Type B pancreatic cell (in vitro differentiated cells): ENCODE measurements around the gene CIB4. TPM values are rescaled to one million over a fixed set of nuclear protein-coding genes. Genes with fewer than 3 reads are reported as not detected.

Source experiments
- DNase-seq: peaks from one replicate; pipeline ENCODE4 v3.0.0; 2021; ENCODE audit warnings: mixed read lengths; ENCODE audit not compliant: unreplicated experiment; ENCODE audit errors: extremely low spot score
- H3K27ac Mint-ChIP-seq: 2 replicates; pipeline ENCODE4 v1.8.0; 2021; ENCODE audit warnings: mild to moderate bottlenecking, mixed read lengths
- H3K27me3 Mint-ChIP-seq: 2 replicates; pipeline ENCODE4 v1.8.0; 2021; ENCODE audit warnings: mixed read lengths
- H3K36me3 Mint-ChIP-seq: 2 replicates; pipeline ENCODE4 v1.8.0; 2021; ENCODE audit warnings: mixed read lengths
- H3K4me1 Mint-ChIP-seq: one replicate; pipeline ENCODE4 v1.8.0; 2021; ENCODE audit warnings: mixed read lengths; ENCODE audit not compliant: unreplicated experiment
- H3K4me3 Mint-ChIP-seq: 2 replicates; pipeline ENCODE4 v1.8.0; 2021; ENCODE audit warnings: mild to moderate bottlenecking, mixed read lengths
- H3K9me3 Mint-ChIP-seq: 2 replicates; pipeline ENCODE4 v1.8.0; 2021; ENCODE audit warnings: mixed read lengths
- total RNA-seq: library from RNA; stranded (reverse); gene quantifications from 2 replicates; pipeline ENCODE4 v1.2.1, GENCODE V29; 2021; ENCODE audit warnings: low replicate concordance
- TF ChIP-seq, protein P1 (sequence below): fragments of 200-600 bp; sonication (generic); conservative IDR thresholded peaks from 2 replicates; pipeline ENCODE4 v1.5.0; 2021; ENCODE audit warnings: antibody characterized with exemption, mild to moderate bottlenecking

The CIB4 gene
- total RNA-seq, 1 donor from 2014 or later = not detected

DNA sequence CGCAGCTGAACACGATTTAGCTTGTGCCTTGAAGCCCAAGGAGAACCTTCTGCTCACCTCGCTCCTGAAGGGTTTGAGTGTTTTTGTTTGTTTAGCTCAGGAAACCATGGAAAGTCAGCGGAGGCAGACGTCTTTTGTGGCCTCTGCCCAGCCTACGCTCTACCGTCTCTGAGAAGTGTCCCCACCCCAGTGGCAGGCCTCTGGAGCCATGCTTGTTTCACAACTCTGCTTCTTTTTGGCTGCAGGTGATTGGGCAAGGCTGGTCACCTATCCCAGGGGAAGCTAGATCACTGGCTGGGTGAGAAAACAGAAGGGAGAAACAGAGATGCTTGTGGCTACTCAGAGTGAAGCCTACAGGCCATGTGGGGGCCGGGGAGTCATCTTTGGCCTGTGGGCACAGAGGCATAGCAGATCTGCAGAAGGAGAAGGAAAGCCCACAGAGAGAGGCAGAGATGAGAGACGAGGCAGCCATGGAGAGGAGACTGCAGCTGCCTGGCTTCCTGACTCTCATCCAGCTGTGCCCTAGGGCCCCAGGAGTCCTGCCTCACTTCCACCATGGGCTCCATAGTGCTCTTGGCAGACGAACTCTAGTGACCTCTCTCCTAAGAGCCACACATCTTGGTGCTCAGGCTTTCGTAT, 50.1 kb downstream of the CIB4 start:
- no peaks in the 10 kb centered on the region for H3K36me3 Mint-ChIP-seq

DNA sequence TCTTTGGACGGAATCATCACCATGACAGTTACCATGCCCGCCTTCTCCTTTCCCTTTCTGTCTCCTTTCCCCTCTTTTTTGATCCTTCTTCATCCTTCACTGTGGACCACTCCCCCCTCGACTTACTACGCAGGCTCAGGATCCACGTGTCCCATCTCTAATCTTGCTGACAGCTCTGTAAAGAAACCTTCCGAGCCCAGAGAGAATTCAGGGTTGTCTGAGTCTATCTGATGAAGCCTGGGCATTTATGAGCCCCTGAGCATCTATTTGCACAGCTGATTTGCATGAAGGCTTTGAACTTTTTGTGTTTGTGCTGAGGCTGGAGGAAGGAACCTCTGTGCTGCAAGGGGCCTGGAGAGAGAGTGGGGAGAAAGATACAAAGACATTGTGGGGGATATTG, 50.7 kb downstream of the CIB4 start:
- Mint-ChIP-seq H3K36me3 (no peaks in the 10 kb centered on the region), H3K27ac (no peak overlapping the region), H3K4me1 (peaks cover 6% of the 10 kb centered on the region), H3K9me3 (no peaks in the 10 kb centered on the region), H3K4me3 (no peak overlapping the region), H3K27me3 (peaks cover 65% of the 10 kb centered on the region)
- TF ChIP-seq, protein P1, sequence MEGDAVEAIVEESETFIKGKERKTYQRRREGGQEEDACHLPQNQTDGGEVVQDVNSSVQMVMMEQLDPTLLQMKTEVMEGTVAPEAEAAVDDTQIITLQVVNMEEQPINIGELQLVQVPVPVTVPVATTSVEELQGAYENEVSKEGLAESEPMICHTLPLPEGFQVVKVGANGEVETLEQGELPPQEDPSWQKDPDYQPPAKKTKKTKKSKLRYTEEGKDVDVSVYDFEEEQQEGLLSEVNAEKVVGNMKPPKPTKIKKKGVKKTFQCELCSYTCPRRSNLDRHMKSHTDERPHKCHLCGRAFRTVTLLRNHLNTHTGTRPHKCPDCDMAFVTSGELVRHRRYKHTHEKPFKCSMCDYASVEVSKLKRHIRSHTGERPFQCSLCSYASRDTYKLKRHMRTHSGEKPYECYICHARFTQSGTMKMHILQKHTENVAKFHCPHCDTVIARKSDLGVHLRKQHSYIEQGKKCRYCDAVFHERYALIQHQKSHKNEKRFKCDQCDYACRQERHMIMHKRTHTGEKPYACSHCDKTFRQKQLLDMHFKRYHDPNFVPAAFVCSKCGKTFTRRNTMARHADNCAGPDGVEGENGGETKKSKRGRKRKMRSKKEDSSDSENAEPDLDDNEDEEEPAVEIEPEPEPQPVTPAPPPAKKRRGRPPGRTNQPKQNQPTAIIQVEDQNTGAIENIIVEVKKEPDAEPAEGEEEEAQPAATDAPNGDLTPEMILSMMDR = no peak
- peak; percentile 29 for DNase-seq

More for the DNA sequence above, 50.1 kb downstream of the CIB4 start:
- DNase-seq = peak; percentile 47
- no peak overlapping the region for H3K27ac Mint-ChIP-seq
- peaks cover 65% of the 10 kb centered on the region for H3K27me3 Mint-ChIP-seq
- no peak overlapping the region for H3K4me3 Mint-ChIP-seq
- H3K9me3 Mint-ChIP-seq = no peaks in the 10 kb centered on the region
- H3K4me1 Mint-ChIP-seq = peaks cover 6% of the 10 kb centered on the region
- TF ChIP-seq, protein P1 = no peak

DNA sequence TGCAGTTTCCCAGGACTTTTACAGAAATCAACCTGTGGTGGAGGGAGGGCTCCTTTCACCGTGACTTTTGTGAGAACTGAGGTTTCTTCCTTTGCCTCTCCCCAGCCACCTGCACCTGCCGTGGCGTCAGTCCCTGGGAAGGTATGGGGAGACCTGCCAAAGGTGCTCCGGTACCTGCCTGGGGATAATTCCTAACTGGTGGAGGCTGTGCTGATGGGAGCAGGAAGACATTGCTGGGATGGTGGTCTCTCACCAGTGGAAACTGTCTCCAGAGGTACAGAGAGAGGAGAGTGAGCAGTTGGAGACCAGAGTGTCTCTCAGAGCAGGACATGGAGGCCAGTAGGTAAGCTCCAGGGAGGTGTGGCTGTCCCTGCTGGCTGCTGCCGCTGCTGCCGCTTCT, 52.6 kb downstream of the CIB4 start:
- peaks cover 58% of the 10 kb centered on the region for H3K27me3 Mint-ChIP-seq
- no peaks in the 10 kb centered on the region for H3K9me3 Mint-ChIP-seq
- TF ChIP-seq, protein P1 = no peak
- peaks cover 6% of the 10 kb centered on the region for H3K4me1 Mint-ChIP-seq
- DNase-seq = peak; percentile 36
- no peak overlapping the region for H3K4me3 Mint-ChIP-seq
- no peak overlapping the region for H3K27ac Mint-ChIP-seq
- no peaks in the 10 kb centered on the region for H3K36me3 Mint-ChIP-seq

DNA sequence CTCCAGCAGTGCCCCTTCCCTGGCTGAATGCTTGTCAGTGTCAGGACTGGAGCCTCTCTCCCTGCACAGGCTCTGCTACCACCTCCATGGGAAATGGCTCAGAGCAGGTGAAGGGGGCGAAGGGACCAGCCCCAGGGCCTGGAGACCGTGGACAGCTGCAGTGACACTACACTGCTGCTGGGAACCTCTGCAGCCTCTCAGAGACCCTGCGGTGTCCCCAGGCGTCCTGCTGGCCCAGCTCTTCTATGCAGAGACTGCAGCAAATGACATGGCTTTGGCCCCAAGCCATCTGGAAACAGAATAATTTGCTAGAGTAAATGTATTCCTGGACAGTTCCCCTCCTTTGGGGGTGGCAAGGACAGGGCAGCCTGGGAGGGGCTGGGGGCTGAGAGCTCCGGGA, 53.2 kb downstream of the CIB4 start:
- TF ChIP-seq, protein P1 = no peak
- Mint-ChIP-seq H3K27me3 (peaks cover 55% of the 10 kb centered on the region), H3K27ac (no peak overlapping the region), H3K36me3 (no peaks in the 10 kb centered on the region), H3K4me3 (no peak overlapping the region), H3K9me3 (no peaks in the 10 kb centered on the region), H3K4me1 (peaks cover 6% of the 10 kb centered on the region)
- no peak for DNase-seq

DNA sequence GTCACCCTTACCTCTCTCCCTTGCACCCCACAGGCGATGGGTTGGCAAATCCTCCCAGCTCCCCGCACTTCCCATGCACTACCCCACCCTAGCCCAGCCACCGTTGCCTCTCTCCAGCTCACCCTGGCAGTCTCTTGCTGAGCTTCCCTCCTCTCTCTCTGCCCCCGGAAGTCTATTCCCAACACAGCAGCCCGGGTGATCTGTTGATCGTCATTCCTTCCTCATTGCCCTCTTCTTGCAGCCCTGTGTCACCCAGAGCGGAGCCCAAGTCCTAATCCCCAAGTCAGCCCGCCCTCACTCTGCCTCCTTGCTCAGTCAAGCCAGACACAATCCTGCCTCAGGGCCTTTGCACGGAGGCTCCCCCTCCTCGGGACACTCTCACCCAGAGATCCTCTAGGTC, 55.2 kb downstream of the CIB4 start:
- TF ChIP-seq, protein P1 = no peak
- Mint-ChIP-seq H3K36me3 (no peaks in the 10 kb centered on the region), H3K4me1 (peaks cover 6% of the 10 kb centered on the region), H3K9me3 (no peaks in the 10 kb centered on the region), H3K27me3 (peaks cover 54% of the 10 kb centered on the region), H3K4me3 (no peak overlapping the region), H3K27ac (no peak overlapping the region)
- DNase-seq = no peak
